ENCODE results near the gene METTL25. TPM values are rescaled to one million over a fixed set of nuclear protein-coding genes. Genes with fewer than 3 reads are reported as not detected.
A peak's percentile ranks its signal among the peaks of the same experiment; 100 is the strongest.

The METTL25 gene
- total and polyA plus RNA-seq, 12 donors, result 4.0 to 28.8 (median 18.5) TPM

GRCh38 chr12:82375201-82375600 is 16.9 kb downstream of the METTL25 start:
- Histone ChIP-seq H3K9me3 (replicated peaks in 1 of 3) (no peaks in the 10 kb centered on the region), H3K36me3 (replicated peaks in 1 of 2) (no peaks in the 10 kb centered on the region), H3K4me1 (replicated peaks in 1 of 2) (no peaks in the 10 kb centered on the region), H3K27ac (no peak overlapping the region), H3K27me3 (no peaks in the 10 kb centered on the region), H3K4me3 (no peak overlapping the region)
- 96 to 100% (median 97%) methylated on average over 2 of the region's 2 CpGs for WGBS, 4 donors
- DNase-seq, result no peak
- intact Hi-C loops (cut with DNase I), result no loop called here
- TF ChIP-seq, protein P1, sequence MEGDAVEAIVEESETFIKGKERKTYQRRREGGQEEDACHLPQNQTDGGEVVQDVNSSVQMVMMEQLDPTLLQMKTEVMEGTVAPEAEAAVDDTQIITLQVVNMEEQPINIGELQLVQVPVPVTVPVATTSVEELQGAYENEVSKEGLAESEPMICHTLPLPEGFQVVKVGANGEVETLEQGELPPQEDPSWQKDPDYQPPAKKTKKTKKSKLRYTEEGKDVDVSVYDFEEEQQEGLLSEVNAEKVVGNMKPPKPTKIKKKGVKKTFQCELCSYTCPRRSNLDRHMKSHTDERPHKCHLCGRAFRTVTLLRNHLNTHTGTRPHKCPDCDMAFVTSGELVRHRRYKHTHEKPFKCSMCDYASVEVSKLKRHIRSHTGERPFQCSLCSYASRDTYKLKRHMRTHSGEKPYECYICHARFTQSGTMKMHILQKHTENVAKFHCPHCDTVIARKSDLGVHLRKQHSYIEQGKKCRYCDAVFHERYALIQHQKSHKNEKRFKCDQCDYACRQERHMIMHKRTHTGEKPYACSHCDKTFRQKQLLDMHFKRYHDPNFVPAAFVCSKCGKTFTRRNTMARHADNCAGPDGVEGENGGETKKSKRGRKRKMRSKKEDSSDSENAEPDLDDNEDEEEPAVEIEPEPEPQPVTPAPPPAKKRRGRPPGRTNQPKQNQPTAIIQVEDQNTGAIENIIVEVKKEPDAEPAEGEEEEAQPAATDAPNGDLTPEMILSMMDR (IDR thresholded peaks at IDR 0.05), result no peak
- no peak for TF ChIP-seq POLR2A (IDR thresholded peaks at IDR 0.05)

- Histone ChIP-seq H3K4me1 (replicated peaks in 1 of 2) (no peaks in the 10 kb centered on the region), H3K36me3 (replicated peaks in 1 of 2) (no peaks in the 10 kb centered on the region), H3K27me3 (no peaks in the 10 kb centered on the region), H3K27ac (no peak overlapping the region), H3K4me3 (no peak overlapping the region), H3K9me3 (replicated peaks in 1 of 3) (no peaks in the 10 kb centered on the region)
- no peak for DNase-seq
- TF ChIP-seq, protein P1 (IDR thresholded peaks at IDR 0.05), result no peak
- TF ChIP-seq POLR2A (IDR thresholded peaks at IDR 0.05), result no peak
- intact Hi-C loops (cut with DNase I), result no loop called here
Measured at GRCh38 chr12:82378997-82379396, 20.7 kb downstream of the METTL25 start.

- no peak for DNase-seq
- Histone ChIP-seq H3K4me1 (replicated peaks in 1 of 2) (no peaks in the 10 kb centered on the region), H3K9me3 (replicated peaks in 1 of 3) (no peaks in the 10 kb centered on the region), H3K27ac (no peak overlapping the region), H3K36me3 (replicated peaks in 1 of 2) (no peaks in the 10 kb centered on the region), H3K27me3 (no peaks in the 10 kb centered on the region), H3K4me3 (no peak overlapping the region)
- intact Hi-C loops (cut with DNase I), result no loop called here
- TF ChIP-seq, protein P1 (IDR thresholded peaks at IDR 0.05), result peak in 4 of 6 experiments; percentile 15 to 37 (median 20)
- no peak for TF ChIP-seq POLR2A (IDR thresholded peaks at IDR 0.05)
- WGBS, 4 donors, result 70 to 79% (median 75%) methylated on average over 2 of the region's 2 CpGs
Measured at GRCh38 chr12:82383930-82384552, 25.7 kb downstream of the METTL25 start.

- Histone ChIP-seq H3K4me1 (replicated peaks in 1 of 2) (no peaks in the 10 kb centered on the region), H3K4me3 (no peak overlapping the region), H3K27ac (no peak overlapping the region), H3K36me3 (replicated peaks in 1 of 2) (no peaks in the 10 kb centered on the region), H3K27me3 (no peaks in the 10 kb centered on the region), H3K9me3 (replicated peaks in 1 of 3) (peaks cover 0 to 8% (median 0%) of the 10 kb centered on the region in 3 donors)
- TF ChIP-seq POLR2A (IDR thresholded peaks at IDR 0.05), result no peak
- TF ChIP-seq, protein P1 (IDR thresholded peaks at IDR 0.05), result no peak
- intact Hi-C loops (cut with DNase I), result no loop called here
- no peak for DNase-seq
Measured at GRCh38 chr12:82398879-82399278, 40.5 kb downstream of the METTL25 start.

Measured in adrenal gland (tissue), 12 donors.